ENCODE data around the gene ROR2.

DNA sequence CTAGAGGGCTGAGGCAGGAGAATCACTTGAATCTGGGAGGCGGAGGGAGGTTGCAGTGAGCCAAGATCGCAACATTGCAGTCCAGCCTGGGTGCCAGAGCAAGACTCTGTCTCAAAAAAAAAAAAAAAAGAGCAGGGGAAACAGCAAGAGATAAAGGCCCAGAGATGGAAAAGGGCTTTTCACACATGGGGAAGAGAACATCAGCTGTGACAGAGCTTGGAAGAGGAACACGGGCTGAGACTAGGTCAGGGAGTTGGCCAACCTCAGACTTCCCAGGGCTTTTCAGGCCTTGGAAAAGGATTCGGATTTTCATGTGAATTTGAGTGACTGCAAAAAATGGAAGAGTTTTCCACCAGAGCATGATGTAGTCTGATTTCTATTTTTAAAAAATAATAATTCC, 294.4 kb downstream of the ROR2 start:
- TF ChIP-seq, protein P1, sequence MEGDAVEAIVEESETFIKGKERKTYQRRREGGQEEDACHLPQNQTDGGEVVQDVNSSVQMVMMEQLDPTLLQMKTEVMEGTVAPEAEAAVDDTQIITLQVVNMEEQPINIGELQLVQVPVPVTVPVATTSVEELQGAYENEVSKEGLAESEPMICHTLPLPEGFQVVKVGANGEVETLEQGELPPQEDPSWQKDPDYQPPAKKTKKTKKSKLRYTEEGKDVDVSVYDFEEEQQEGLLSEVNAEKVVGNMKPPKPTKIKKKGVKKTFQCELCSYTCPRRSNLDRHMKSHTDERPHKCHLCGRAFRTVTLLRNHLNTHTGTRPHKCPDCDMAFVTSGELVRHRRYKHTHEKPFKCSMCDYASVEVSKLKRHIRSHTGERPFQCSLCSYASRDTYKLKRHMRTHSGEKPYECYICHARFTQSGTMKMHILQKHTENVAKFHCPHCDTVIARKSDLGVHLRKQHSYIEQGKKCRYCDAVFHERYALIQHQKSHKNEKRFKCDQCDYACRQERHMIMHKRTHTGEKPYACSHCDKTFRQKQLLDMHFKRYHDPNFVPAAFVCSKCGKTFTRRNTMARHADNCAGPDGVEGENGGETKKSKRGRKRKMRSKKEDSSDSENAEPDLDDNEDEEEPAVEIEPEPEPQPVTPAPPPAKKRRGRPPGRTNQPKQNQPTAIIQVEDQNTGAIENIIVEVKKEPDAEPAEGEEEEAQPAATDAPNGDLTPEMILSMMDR (IDR thresholded peaks at IDR 0.05; ENCODE audit: control extremely low read depth in 1 of 3, insufficient read depth in 1 of 3, low read depth in 1 of 3, low read length in 3 of 3) = no peak
- TF ChIP-seq POLR2A (IDR thresholded peaks at IDR 0.05; ENCODE audit: control extremely low read depth in 1 of 2, low read depth in 2 of 2, low read length in 2 of 2) = no peak
- TF ChIP-seq ASH2L (IDR thresholded peaks at IDR 0.05; ENCODE audit: low read length) = no peak
- no peak for TF ChIP-seq CEBPB (IDR thresholded peaks at IDR 0.05; ENCODE audit: low read depth, low read length)

Measured in H1 (cell line).